Measurements from ENCODE around the gene NFKB1. TPM values are rescaled to one million over a fixed set of nuclear protein-coding genes. Genes with fewer than 3 reads are reported as not detected.

NFKB1 gene
- total RNA-seq, 1 donor from 2014 or later, result 25.1 TPM

DNA sequence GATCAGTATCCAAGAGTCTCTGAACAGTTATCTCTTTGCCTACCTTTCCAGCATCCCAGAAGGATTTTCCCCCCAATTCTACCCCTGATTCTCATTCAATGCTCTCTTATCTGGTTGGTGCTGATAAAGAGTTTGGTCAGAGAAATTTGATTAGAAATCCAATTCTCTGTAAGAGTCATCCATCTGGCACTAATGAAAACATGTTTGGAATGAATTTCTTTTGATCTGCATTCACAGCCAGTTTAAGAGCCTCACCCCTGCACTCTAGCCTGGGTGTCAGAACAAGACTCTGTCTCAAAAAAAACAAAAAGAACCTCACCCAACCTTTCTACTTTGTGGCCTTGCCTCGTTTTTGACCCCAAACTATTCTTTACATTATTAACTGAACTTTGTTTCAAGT lies 137.5 kb downstream of the NFKB1 start:
- no peak for DNase-seq (ENCODE audit: low spot score, unreplicated experiment)
- H3K36me3 Mint-ChIP-seq (ENCODE audit: insufficient read depth), result peaks cover 21% of the 10 kb centered on the region
- no peak for TF ChIP-seq CTCF (IDR thresholded peaks at IDR 0.05; ENCODE audit: unreplicated experiment)
- H3K27ac Mint-ChIP-seq, result peak overlapping the region; percentile 37
- peaks cover 6% of the 10 kb centered on the region for H3K4me1 Mint-ChIP-seq (ENCODE audit: low read depth)
- H3K27me3 Mint-ChIP-seq, result no peaks in the 10 kb centered on the region
- H3K9me3 Mint-ChIP-seq (ENCODE audit: low read depth), result no peaks in the 10 kb centered on the region
- H3K4me3 Mint-ChIP-seq (ENCODE audit: low read depth), result no peak overlapping the region

DNA sequence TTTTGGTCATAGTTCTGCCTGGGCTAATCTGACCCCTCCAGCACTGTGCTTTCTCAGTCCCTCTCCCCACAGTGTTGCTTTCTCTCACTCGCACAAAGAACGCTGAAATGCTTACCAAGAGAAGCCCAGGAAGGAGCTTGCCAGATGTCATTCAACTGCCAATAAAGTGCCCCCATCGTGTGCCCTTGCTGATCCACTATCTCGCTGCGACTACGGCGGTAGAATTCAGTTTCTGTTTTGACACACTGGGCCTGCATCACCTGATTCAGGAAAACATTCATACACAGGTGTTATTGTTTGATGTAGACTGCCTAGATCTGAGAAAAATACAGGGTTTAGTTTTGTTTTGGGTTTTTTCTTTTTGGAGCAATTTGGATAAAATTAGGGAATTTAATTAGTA lies 138.4 kb downstream of the NFKB1 start:
- Mint-ChIP-seq H3K4me1 (ENCODE audit: low read depth) (peaks cover 6% of the 10 kb centered on the region), H3K9me3 (ENCODE audit: low read depth) (no peaks in the 10 kb centered on the region), H3K36me3 (ENCODE audit: insufficient read depth) (peaks cover 23% of the 10 kb centered on the region), H3K27me3 (no peaks in the 10 kb centered on the region), H3K4me3 (ENCODE audit: low read depth) (no peak overlapping the region), H3K27ac (no peak overlapping the region)
- no peak for TF ChIP-seq CTCF (IDR thresholded peaks at IDR 0.05; ENCODE audit: unreplicated experiment)
- DNase-seq (ENCODE audit: low spot score, unreplicated experiment), result no peak

- no peak for DNase-seq (ENCODE audit: low spot score, unreplicated experiment)
- Mint-ChIP-seq H3K27ac (no peak overlapping the region), H3K9me3 (ENCODE audit: low read depth) (no peaks in the 10 kb centered on the region), H3K4me1 (ENCODE audit: low read depth) (peaks cover 6% of the 10 kb centered on the region), H3K27me3 (no peaks in the 10 kb centered on the region), H3K4me3 (ENCODE audit: low read depth) (no peak overlapping the region), H3K36me3 (ENCODE audit: insufficient read depth) (peaks cover 28% of the 10 kb centered on the region)
- no peak for TF ChIP-seq CTCF (IDR thresholded peaks at IDR 0.05; ENCODE audit: unreplicated experiment)
Measured at GRCh38 chr4:102640669-102641068, 139.5 kb downstream of the NFKB1 start.

DNA sequence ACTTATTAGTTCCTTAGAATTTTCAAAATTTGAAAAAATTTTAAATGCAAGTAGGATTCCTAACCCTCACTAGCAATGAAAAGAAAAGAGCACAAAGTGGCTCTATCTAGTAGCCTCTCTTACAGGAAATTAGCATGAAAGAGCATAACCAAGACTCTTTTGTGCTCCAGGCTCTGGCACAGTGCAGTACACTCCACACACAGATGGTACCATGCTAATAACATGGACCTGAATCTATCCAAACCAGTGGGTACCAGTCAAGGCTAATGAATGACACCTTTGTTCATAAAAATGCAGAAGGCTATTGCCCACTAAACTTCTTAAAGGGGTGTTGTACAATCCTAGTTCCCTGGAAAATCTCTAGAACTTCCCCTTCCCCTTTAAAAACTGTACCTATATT lies 140.6 kb downstream of the NFKB1 start:
- TF ChIP-seq CTCF (IDR thresholded peaks at IDR 0.05; ENCODE audit: unreplicated experiment), result no peak
- no peak overlapping the region for H3K4me3 Mint-ChIP-seq (ENCODE audit: low read depth)
- DNase-seq (ENCODE audit: low spot score, unreplicated experiment), result no peak
- H3K4me1 Mint-ChIP-seq (ENCODE audit: low read depth), result peaks cover 6% of the 10 kb centered on the region
- H3K9me3 Mint-ChIP-seq (ENCODE audit: low read depth), result no peaks in the 10 kb centered on the region
- H3K27me3 Mint-ChIP-seq, result no peaks in the 10 kb centered on the region
- H3K36me3 Mint-ChIP-seq (ENCODE audit: insufficient read depth), result peaks cover 29% of the 10 kb centered on the region
- no peak overlapping the region for H3K27ac Mint-ChIP-seq

- H3K9me3 Mint-ChIP-seq (ENCODE audit: low read depth), result no peaks in the 10 kb centered on the region
- DNase-seq (ENCODE audit: low spot score, unreplicated experiment), result no peak
- TF ChIP-seq CTCF (IDR thresholded peaks at IDR 0.05; ENCODE audit: unreplicated experiment), result no peak
- H3K4me3 Mint-ChIP-seq (ENCODE audit: low read depth), result no peak overlapping the region
- no peak overlapping the region for H3K27ac Mint-ChIP-seq
- no peaks in the 10 kb centered on the region for H3K27me3 Mint-ChIP-seq
- peaks cover 22% of the 10 kb centered on the region for H3K36me3 Mint-ChIP-seq (ENCODE audit: insufficient read depth)
- peaks cover 2% of the 10 kb centered on the region for H3K4me1 Mint-ChIP-seq (ENCODE audit: low read depth)
Measured at GRCh38 chr4:102642631-102643298, 141.6 kb downstream of the NFKB1 start.

All from progenitor cell of endocrine pancreas (in vitro differentiated cells).